ENCODE data around the gene RND2. TPM values are rescaled to one million over a fixed set of nuclear protein-coding genes. Genes with fewer than 3 reads are reported as not detected.
"Not testable (repeated sequence)": the region's sequence is repeated elsewhere in the genome, so short reads cannot be mapped to it uniquely, and the experiment has no call there.

Gene RND2
- total and polyA plus RNA-seq, 8 donors, result 0.73 to 2.0 (median 1.7) TPM

- Histone ChIP-seq H3K27ac (no peak overlapping the region), H3K4me3 (no peak overlapping the region), H3K36me3 (peaks cover 0 to 8% of the 10 kb centered on the region in 2 donors), H3K4me1 (no peaks in the 10 kb centered on the region), H3K27me3 (no peaks in the 10 kb centered on the region), H3K9me3 (no peaks in the 10 kb centered on the region)
- ATAC-seq (no peak), DNase-seq (no peak)
- TF ChIP-seq CTCF (IDR thresholded peaks at IDR 0.05), result no peak
- intact Hi-C loops (cut with DNase I), result no loop called here
Measured at GRCh38 chr17:43043307-43043706, 18.3 kb downstream of the RND2 start.

- no peak overlapping the region for H3K4me3 ChIP-seq
- no peaks in the 10 kb centered on the region for H3K9me3 ChIP-seq
- no peak for ATAC-seq
- TF ChIP-seq CTCF (IDR thresholded peaks at IDR 0.05), result no peak
- peaks cover 0 to 10% of the 10 kb centered on the region in 2 donors for H3K36me3 ChIP-seq
- H3K4me1 ChIP-seq, result no peaks in the 10 kb centered on the region
- no peak overlapping the region for H3K27ac ChIP-seq
- DNase-seq, result no peak
- H3K27me3 ChIP-seq, result no peaks in the 10 kb centered on the region
- intact Hi-C loops (cut with DNase I), result no loop called here
Measured at GRCh38 chr17:43044024-43044423, 19.0 kb downstream of the RND2 start.

GRCh38 chr17:43051969-43052368 is 26.9 kb downstream of the RND2 start:
- ATAC-seq, result no peak

GRCh38 chr17:43053008-43053407 is 28.0 kb downstream of the RND2 start:
- H3K27me3 ChIP-seq; ATAC-seq; intact Hi-C loops (cut with DNase I); H3K27ac ChIP-seq; H3K9me3 ChIP-seq; DNase-seq; H3K4me1 ChIP-seq; H3K4me3 ChIP-seq: not testable (repeated sequence)
- H3K36me3 ChIP-seq, result peaks cover 0 to 42% of the 10 kb centered on the region in 2 donors

More at GRCh38 chr17:43051969-43052368, 26.9 kb downstream of the RND2 start:
- no peaks in the 10 kb centered on the region for H3K9me3 ChIP-seq
- H3K36me3 ChIP-seq, result peaks cover 0 to 40% of the 10 kb centered on the region in 2 donors
- DNase-seq, result no peak
- no peak overlapping the region for H3K27ac ChIP-seq
- H3K27me3 ChIP-seq, result no peaks in the 10 kb centered on the region
- no peak overlapping the region for H3K4me3 ChIP-seq
- no peaks in the 10 kb centered on the region for H3K4me1 ChIP-seq
- no peak for TF ChIP-seq CTCF (IDR thresholded peaks at IDR 0.05)
- intact Hi-C loops (cut with DNase I), result no loop called here

- Histone ChIP-seq H3K4me3 (no peak overlapping the region), H3K27me3 (no peaks in the 10 kb centered on the region)
- ATAC-seq, result no peak
Measured at GRCh38 chr17:43056051-43056450, 31.0 kb downstream of the RND2 start.

More at GRCh38 chr17:43056051-43056450, 31.0 kb downstream of the RND2 start:
- DNase-seq, result peak in 1 of 4 donors; percentile 34
- intact Hi-C loops (cut with DNase I), result no loop called here
- Histone ChIP-seq H3K36me3 (peaks cover 0 to 30% of the 10 kb centered on the region in 2 donors), H3K9me3 (no peaks in the 10 kb centered on the region), H3K4me1 (no peaks in the 10 kb centered on the region), H3K27ac (no peak overlapping the region)
- no peak for TF ChIP-seq CTCF (IDR thresholded peaks at IDR 0.05)
